HPDE6-E6E7 (cell line): ENCODE data around the gene SRSF6.
"Not testable (repeated sequence)": the region's sequence is repeated elsewhere in the genome, so short reads cannot be mapped to it uniquely, and the experiment has no call there.

Experiments used
- DNase-seq: peaks from one replicate; pipeline ENCODE4 v3.0.0; 2011; ENCODE audit warnings: missing footprints; ENCODE audit errors: extremely low spot score

Gene SRSF6

GRCh38 chr20:43473381-43473704 is 15.6 kb downstream of the SRSF6 start:
- no peak for DNase-seq

- no peak for DNase-seq
Observed at GRCh38 chr20:43477193-43477592, 19.5 kb downstream of the SRSF6 start.

- no peak for DNase-seq
Observed at GRCh38 chr20:43477619-43478018, 19.9 kb downstream of the SRSF6 start.

- DNase-seq: no peak
Observed at GRCh38 chr20:43490038-43490437, 32.3 kb downstream of the SRSF6 start.

GRCh38 chr20:43492101-43492500 is 34.4 kb downstream of the SRSF6 start:
- peak; percentile 91 for DNase-seq

GRCh38 chr20:43495388-43495787 is 37.7 kb downstream of the SRSF6 start:
- DNase-seq: no peak

- DNase-seq: not testable (repeated sequence)
Observed at GRCh38 chr20:43502021-43502420, 44.3 kb downstream of the SRSF6 start.

GRCh38 chr20:43506238-43506637 is 48.5 kb downstream of the SRSF6 start:
- no peak for DNase-seq

- DNase-seq: peak; percentile 97
Observed at GRCh38 chr20:43507150-43508080, 49.7 kb downstream of the SRSF6 start, which contains the start of gene L3MBTL1. Gene L3MBTL1, plus strand, starts transcription at chr20:43507697. Its CDS starts 5,807 bp downstream, at chr20:43513504.

- DNase-seq: no peak
Observed at GRCh38 chr20:43508106-43508505, 50.4 kb downstream of the SRSF6 start.

GRCh38 chr20:43508604-43509040 is 50.9 kb downstream of the SRSF6 start:
- DNase-seq: no peak

- no peak for DNase-seq
Observed at GRCh38 chr20:43511879-43512278, 54.2 kb downstream of the SRSF6 start.

- peak; percentile 58 for DNase-seq
Observed at GRCh38 chr20:43513372-43513930, 55.8 kb downstream of the SRSF6 start.
